ENCODE data around the gene GTF3C5.

The GTF3C5 gene

DNA sequence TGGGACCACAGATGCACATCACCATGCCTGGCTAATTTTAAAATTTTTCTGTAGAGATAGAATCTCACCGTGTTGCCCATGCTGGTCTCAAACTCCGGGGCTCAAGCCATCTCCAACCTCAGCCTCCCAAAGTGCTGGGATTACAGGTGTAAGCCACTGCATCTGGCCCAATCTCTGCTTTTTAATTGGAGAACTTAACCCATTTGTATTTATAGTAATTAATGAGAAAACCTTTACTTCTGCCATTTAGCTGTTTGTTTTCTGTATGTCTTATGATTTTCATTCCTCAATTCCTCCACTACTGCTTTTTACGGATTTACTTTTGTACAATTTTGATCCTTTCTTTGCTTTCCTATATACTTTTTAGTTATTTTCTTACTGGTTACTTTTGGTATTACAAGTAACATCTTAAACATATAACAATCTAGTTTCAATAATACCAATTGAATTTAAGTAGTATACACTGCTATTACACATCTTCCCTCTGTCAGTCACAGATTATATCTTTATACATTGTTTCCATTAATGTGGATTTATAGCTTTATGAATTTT is 64.1 kb downstream of the GTF3C5 start:
- no peaks in the 10 kb centered on the region for H3K27me3 ChIP-seq
- no peak for DNase-seq
- H3K9me3 ChIP-seq = no peaks in the 10 kb centered on the region
- H3K4me3 ChIP-seq (ENCODE audit: low read depth, low read length) = no peak overlapping the region
- TF ChIP-seq, protein P1, sequence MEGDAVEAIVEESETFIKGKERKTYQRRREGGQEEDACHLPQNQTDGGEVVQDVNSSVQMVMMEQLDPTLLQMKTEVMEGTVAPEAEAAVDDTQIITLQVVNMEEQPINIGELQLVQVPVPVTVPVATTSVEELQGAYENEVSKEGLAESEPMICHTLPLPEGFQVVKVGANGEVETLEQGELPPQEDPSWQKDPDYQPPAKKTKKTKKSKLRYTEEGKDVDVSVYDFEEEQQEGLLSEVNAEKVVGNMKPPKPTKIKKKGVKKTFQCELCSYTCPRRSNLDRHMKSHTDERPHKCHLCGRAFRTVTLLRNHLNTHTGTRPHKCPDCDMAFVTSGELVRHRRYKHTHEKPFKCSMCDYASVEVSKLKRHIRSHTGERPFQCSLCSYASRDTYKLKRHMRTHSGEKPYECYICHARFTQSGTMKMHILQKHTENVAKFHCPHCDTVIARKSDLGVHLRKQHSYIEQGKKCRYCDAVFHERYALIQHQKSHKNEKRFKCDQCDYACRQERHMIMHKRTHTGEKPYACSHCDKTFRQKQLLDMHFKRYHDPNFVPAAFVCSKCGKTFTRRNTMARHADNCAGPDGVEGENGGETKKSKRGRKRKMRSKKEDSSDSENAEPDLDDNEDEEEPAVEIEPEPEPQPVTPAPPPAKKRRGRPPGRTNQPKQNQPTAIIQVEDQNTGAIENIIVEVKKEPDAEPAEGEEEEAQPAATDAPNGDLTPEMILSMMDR (IDR thresholded peaks at IDR 0.05; ENCODE audit: low read depth, low read length) = no peak
- peaks cover 7% of the 10 kb centered on the region for H3K4me1 ChIP-seq
- H3K36me3 ChIP-seq = peaks cover 45% of the 10 kb centered on the region

DNA sequence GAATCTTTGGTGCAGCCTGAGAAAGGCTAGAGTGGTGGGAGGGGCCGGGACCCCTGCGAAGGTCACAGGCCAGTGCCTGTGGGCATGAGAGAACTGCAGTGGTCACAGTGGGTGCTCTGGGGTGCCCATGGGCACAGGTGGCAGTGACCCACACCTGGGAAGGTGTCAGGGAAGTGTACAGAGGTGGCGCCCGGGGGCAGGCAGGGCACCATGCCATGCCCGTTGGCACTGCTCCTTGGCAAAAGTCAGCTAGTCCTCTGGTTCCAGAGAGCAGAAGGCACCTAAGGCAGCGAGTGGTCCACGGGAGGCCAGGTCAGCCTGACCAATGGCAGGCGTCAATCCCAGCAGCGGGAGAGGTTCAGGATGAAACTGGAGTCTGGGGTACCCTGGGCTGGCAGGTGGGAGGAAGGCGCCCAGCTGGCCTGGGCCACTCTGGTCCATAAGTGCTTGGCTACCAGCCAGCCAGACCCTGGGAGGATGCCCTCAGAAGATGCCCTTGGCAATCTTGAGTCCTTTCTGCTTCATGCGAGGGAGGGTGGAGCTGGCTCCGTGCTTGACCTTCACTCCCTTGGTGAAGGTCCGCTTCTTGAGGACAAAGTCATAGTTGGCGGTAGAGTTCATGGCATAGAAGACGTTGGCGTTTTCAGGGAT is 67.4 kb downstream of the GTF3C5 start:
- DNase-seq = no peak
- Histone ChIP-seq H3K4me1 (no peaks in the 10 kb centered on the region), H3K9me3 (no peaks in the 10 kb centered on the region), H3K36me3 (peaks cover 78% of the 10 kb centered on the region), H3K27me3 (no peaks in the 10 kb centered on the region), H3K4me3 (ENCODE audit: low read depth, low read length) (no peak overlapping the region)
- TF ChIP-seq, protein P1 (IDR thresholded peaks at IDR 0.05; ENCODE audit: low read depth, low read length) = no peak

DNA sequence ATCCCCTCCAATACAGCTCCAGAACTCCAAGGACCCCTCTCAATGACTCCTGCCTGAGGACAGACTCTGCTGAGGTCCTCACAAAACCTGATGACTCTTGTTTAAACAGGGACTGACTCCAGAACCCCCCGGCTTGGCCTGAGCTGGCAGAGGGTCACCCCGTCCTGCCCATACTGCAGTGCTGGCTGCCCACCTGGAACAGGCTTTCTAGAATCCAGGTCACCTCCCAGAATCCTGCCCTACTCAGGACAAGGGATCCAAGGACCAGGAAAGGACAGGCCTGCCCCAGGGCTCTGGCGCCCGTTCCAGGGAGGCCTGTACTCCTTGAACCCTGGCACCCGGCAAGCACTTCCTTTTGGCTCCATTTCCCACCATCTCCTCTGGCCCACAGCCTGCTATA is 68.1 kb downstream of the GTF3C5 start:
- Histone ChIP-seq H3K4me3 (ENCODE audit: low read depth, low read length) (no peak overlapping the region), H3K27me3 (no peaks in the 10 kb centered on the region), H3K4me1 (no peaks in the 10 kb centered on the region), H3K36me3 (peaks cover 84% of the 10 kb centered on the region), H3K9me3 (no peaks in the 10 kb centered on the region)
- TF ChIP-seq, protein P1 (IDR thresholded peaks at IDR 0.05; ENCODE audit: low read depth, low read length) = no peak
- DNase-seq = no peak

DNA sequence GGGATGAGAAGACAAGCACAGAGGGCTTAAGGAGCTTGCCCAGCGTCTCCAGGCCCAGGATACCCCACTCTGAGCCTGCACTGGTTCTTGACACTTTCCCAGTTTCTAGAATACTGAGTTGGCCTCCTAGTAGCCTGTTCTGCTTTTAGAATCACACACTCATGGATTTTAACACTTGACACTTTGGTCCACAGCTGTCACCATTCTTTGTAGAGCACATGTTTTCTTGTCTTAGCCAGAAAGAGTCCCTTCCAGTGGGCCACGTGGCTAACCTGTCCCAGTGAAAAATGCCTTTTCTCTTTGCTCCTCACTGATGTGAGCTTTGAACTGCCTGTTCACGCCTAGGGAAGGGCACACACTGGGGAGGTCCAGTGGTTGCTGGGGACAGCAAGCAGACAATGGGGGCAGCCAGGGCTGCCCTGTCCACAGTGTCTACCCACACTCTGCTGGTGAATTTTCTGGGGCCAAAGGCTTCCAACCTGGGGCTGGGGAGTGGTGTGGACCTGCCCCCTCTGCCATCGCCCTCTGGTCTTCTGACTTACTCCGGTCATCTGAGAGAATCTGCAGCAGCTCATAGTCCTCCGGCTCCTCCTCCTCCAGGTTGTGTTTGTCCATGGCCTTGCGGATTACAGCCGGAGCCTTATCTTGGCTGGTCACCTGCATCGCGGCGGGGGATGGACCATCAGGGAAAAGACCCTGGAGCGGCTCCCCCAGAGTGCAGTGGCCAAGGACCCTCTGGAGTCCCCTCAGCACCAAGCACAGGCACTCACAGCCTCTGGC is 69.1 kb downstream of the GTF3C5 start:
- Histone ChIP-seq H3K9me3 (no peaks in the 10 kb centered on the region), H3K4me3 (ENCODE audit: low read depth, low read length) (no peak overlapping the region), H3K36me3 (peaks cover 95% of the 10 kb centered on the region), H3K27me3 (no peaks in the 10 kb centered on the region), H3K4me1 (no peaks in the 10 kb centered on the region)
- no peak for DNase-seq
- TF ChIP-seq, protein P1 (IDR thresholded peaks at IDR 0.05; ENCODE audit: low read depth, low read length) = no peak

DNA sequence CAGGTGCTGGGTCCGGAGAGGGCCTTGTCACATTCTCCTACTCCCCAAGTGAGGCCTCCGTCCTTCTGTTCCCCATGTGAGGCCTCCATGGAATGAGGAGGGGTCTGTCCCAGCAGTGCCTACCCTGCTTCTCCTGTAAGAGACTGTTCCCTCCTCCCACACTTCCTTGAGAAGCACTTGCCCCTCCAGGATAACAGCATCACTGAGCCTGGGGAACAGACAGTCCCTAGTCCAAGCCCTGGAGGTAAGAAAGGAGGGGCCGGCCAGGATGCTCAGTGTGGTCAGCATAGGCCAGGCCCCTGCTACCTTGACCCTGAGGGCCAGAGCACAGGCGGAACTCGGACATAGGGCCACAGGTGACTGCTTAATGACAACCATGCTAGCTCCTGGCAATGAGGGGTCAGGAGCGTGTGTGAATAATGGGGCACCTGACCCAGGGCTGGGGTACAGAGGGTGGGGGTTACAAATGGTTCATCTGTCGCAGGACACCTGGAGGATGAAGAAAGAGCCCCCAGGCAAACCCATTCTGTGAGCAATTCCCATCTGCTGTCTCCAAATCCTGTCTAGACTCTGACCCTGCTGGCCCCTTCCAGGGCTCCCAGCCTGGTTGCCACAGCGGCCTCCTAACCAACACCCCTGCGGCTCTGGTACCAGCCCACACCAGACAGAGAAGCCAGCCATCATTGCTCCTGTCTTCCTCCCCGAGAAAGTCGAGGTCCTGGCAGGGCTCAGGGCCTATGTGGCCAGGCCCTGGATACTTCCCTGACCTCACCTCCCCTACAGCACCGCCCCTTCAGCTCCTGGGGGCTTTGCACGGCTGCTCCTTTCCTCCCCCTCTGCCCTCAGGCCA is 69.9 kb downstream of the GTF3C5 start:
- H3K4me3 ChIP-seq (ENCODE audit: low read depth, low read length) = no peak overlapping the region
- H3K27me3 ChIP-seq = no peaks in the 10 kb centered on the region
- H3K4me1 ChIP-seq = no peaks in the 10 kb centered on the region
- TF ChIP-seq, protein P1 (IDR thresholded peaks at IDR 0.05; ENCODE audit: low read depth, low read length) = no peak
- no peaks in the 10 kb centered on the region for H3K9me3 ChIP-seq
- peaks cover 97% of the 10 kb centered on the region for H3K36me3 ChIP-seq
- DNase-seq = no peak

Data from BE2C (cell line).